Epithelial cell of proximal tubule (primary cell): ENCODE results near the gene SCARB1. TPM values are rescaled to one million over a fixed set of nuclear protein-coding genes. Genes with fewer than 3 reads are reported as not detected.

Experiments
- DNase-seq: peaks from one replicate; pipeline ENCODE4 v3.0.0-alpha.2; 2011; ENCODE audit warnings: low read depth
- H3K4me3 ChIP-seq: 2 replicates; pipeline ENCODE4 v1.5.1; 2011; ENCODE audit warnings: low read depth, mild to moderate bottlenecking, low read length
- total RNA-seq: library from RNA; depleted of rRNA; stranded (reverse); fragments of >200 nt; gene quantifications from 2 replicates; pipeline ENCODE4 v1.2.3, GENCODE V29; 2015
- TF ChIP-seq, protein P1 (sequence below): conservative IDR thresholded peaks from 2 replicates; pipeline ENCODE4 v1.5.1; 2012; ENCODE audit warnings: low read depth, mild to moderate bottlenecking, low read length

SCARB1 gene
- total RNA-seq, 1 donor from 2014 or later, result 21.9 TPM

DNA sequence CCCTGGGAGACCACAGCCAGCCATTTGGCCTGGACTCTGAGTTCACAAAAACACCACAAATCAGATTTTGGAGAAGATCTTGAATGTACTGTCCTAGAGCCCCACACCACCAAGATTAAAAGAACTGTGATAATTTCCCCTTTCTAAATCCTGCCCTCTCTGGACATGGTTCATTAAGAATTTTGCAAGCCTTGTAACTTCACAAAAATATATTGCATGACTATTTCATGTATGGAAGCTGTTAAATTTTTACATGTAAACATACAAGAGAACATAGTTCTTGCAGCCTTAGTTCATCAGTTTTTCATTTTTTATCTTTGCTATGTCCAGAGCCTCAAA, 97.0 kb downstream of the SCARB1 start:
- TF ChIP-seq, protein P1, sequence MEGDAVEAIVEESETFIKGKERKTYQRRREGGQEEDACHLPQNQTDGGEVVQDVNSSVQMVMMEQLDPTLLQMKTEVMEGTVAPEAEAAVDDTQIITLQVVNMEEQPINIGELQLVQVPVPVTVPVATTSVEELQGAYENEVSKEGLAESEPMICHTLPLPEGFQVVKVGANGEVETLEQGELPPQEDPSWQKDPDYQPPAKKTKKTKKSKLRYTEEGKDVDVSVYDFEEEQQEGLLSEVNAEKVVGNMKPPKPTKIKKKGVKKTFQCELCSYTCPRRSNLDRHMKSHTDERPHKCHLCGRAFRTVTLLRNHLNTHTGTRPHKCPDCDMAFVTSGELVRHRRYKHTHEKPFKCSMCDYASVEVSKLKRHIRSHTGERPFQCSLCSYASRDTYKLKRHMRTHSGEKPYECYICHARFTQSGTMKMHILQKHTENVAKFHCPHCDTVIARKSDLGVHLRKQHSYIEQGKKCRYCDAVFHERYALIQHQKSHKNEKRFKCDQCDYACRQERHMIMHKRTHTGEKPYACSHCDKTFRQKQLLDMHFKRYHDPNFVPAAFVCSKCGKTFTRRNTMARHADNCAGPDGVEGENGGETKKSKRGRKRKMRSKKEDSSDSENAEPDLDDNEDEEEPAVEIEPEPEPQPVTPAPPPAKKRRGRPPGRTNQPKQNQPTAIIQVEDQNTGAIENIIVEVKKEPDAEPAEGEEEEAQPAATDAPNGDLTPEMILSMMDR, result no peak
- H3K4me3 ChIP-seq, result no peak overlapping the region
- DNase-seq, result no peak

DNA sequence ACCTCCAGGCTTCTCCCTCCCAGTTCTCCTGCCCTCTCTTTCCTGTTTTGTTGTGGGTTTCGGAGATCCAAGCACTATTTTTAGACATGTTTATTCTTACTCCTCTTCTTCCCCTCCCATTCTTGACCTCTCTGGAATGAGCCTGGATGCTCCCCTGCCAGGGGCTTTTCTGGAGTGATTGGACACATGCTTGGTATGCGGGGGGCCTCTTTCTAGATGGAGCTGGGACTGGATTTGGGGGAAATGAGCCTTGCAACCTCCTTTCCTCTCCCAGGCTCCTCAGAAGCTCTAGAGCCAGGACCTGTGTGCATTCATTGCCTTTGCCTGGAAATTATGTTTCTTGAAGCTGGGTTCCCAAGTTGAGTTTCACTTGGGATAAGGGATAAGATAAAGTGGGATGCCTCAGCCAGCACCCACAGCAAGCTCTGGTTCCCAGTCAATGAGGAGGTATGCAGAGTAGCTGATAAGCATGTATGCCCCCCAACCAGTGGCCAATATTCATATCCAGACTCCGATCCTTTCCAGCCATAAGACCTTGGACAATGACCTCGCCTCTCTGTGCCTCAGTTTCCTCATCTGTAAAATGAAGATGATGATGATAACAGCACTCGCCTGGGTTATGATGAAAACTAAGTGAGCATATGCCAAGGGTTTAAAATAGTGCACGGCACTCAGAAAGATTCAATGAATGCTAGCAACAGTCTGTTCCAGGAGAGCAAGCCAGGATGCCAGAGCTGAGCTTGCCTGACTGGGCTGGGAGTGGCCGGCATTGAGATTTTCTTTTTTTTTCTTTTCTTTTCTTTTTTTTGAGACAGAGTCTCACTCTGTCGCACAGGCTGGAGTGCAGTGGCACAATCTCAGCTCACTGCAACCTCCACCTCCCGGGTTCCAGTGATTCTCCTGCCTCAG, 97.8 kb downstream of the SCARB1 start:
- no peak overlapping the region for H3K4me3 ChIP-seq
- DNase-seq, result no peak
- TF ChIP-seq, protein P1, result no peak

DNA sequence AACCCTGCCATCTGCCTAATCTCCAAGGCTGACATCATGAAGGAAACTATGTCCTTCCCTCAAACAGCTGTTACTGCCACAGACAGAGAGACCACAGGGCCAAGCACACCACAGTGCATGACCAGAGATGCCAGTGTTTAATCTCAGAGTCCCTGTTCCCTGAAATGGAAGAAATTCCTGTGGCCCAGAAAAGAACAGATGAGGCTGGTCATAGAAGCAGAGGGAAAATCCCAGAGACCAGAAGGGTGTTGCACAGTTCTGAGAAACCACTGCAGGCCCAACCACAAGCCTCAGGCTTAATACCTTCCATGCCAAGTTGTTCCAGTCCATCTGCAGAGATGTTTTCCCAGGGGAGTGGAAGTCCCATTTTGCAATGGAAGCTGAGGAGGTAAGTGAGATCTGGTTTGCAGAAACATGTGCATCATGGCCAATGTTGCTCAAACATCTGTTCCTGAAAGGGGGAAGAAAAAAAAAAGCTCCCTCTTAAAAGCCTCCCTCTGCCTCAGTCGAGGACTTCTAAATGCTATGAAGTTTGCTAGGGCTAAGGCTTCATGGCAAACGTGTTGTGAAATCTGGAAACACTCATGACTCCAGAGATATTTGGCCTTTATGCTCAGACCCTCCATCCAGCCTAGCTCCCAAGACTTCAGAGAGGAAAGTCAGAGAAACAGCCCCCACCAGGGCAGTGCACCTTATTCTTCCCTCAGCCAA, 98.6 kb downstream of the SCARB1 start:
- no peak overlapping the region for H3K4me3 ChIP-seq
- TF ChIP-seq, protein P1, result no peak
- DNase-seq, result peak; percentile 80

DNA sequence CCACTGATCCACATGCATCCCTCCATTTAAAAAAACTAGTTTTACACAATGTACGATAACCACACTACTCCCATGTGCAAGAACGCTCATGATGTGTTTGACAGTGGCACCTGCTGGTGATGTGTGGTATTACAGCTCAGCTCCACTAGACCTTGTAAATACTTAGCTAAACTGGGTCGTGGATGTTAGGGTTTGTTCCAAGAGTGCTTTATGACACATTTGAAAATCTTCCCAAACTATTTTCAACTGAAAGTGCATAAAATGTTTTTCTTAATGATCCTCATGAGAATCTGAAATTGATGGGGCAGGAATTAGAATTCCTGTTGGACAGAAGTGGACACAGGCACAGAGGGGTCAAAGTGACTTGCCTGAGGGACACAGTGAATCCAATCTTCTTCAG, 99.2 kb downstream of the SCARB1 start:
- no peak for DNase-seq
- H3K4me3 ChIP-seq, result no peak overlapping the region
- TF ChIP-seq, protein P1, result peak; percentile 92

DNA sequence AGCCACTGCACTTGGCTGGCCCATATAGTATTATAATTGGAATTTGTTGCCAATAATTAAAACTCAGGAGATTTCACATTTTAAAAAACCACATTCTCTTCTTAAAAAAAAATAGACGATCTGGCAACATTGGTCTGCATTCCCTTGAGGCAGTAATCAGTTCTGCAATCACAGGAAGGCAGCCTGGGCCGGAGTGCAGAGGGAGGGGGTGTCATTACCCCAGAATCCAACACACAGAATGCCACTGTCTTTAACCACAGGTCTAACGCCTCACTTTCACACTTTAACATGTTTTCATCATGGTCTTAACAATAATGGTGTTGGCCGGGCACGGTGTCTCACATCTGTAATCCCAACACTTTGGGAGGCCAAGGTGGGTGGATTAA, 100.1 kb downstream of the SCARB1 start:
- H3K4me3 ChIP-seq, result no peak overlapping the region
- TF ChIP-seq, protein P1, result no peak
- DNase-seq, result no peak

DNA sequence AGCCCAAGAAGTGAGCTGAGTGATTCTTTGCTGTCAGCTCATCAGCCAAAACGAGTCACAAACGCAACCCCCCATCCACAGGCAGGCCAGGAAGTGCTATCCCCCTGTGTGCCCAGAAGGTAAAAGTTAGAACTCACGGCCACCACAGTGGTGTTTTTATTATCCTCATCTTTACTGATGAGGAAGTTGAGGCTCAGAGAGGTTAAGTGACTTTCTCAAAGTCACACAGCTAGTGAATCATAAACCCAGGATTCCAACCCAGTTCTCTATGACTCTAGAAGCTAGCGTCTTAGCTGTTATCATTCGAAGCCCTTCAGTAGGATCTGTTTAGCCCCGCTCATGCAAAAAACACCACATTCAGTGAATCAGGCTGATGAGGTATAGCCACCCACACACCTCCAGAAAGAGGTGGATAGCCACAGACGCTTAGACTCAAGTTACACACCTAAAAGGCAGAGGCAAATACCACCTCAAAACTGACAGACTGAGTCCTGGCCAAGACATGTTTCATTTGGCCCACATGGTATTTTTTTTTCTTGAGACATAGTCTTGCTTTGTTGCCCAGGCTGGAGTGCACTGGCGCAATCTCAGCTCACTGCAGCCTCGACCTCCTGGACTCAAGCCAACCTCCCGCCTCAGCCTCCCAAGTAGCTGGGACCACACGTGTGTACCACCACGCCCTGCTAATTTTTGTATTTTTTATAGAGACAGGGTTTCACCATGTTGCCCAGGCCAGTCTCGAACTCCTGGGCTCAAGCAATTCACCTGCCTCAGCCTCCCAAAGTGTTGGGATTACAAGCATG, 100.7 kb downstream of the SCARB1 start:
- H3K4me3 ChIP-seq, result no peak overlapping the region
- DNase-seq, result no peak
- TF ChIP-seq, protein P1, result no peak
